ENCODE data around the gene POLR1B.
"Not testable (repeated sequence)": the region's sequence is repeated elsewhere in the genome, so short reads cannot be mapped to it uniquely, and the experiment has no call there.

POLR1B gene

GRCh38 chr2:112541315-112542122 is 746 bp upstream of the POLR1B start:
- no peak for DNase-seq

DNA sequence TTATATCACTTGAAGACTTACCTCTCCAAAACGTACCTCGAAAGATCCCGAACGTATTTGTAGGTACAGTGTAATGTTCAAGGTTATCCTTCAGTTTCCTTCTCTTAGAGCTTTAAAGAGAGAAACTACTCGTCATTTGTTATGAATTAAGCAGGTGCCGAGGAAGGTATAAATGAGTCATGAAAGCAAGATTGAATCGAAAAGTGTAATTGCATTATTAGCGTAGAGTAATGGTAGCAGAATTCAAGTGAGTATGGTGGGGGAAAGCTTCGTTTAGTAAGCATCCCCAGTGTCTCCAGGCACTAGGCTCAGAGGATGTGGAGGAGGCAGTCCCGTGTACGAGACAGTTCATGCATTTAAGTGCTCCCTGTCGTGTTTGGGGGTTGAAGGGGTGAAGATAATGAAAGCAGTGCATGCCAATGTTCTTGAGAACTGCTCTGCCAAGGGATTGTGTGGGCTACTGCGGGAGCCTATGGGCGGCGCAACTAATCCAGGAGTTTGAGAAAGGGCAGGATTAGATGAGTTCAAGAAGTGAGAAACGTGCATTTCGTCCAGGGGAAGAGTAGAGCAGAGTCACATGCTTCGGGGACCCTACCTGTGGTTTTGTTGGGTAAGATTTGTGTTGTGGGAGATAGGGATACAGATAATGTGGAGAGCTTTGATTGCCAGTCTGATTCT is 858 bp downstream of the POLR1B start:
- DNase-seq, result no peak

GRCh38 chr2:112547333-112547732 is 5.1 kb downstream of the POLR1B start:
- DNase-seq, result no peak

GRCh38 chr2:112548980-112549379 is 6.7 kb downstream of the POLR1B start:
- DNase-seq, result no peak

DNA sequence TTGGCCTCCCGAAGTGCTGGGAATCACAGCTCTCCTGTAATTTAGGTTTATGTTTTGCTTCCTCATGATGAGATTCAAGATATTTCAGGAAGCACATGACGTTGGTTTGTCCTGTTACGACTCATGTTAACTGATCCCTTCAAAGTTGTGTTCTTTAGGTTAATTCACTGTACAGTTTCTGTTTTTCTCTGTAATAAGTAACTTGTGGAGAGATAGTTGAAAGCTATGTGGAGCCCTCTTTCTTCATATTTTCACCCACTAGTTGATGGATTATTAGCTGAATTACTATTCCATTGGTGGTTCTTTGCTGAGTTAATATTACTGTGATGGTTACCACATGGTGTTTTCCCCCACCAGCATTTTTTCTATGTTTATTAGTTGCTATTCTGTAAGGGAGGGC is 23.8 kb downstream of the POLR1B start:
- no peak for DNase-seq

GRCh38 chr2:112566508-112566907 is 24.2 kb downstream of the POLR1B start:
- not testable (repeated sequence) for DNase-seq

GRCh38 chr2:112572005-112572404 is 29.7 kb downstream of the POLR1B start:
- no peak for DNase-seq

- DNase-seq, result no peak
These were observed 35.5 kb downstream of the POLR1B start for GRCh38 chr2:112577756-112578155.

DNA sequence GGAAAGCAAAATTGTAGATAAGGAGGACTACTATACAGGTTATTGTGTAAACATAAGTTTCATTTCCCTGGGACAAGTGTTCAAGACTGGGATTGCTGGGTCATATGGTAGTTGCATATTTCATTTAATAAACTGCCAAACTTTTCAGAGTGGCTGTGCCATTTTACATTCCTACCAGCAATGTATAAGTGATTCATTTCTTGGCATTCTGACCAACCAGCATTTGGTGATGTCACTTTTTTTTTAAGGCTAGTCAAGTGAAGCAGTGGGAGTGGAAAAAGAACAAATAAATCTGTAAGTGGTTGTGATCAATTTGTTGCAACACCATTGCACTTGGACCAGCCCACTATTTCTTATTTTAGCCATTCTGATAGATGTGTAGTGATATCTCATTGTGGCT is 37.0 kb downstream of the POLR1B start:
- no peak for DNase-seq

GRCh38 chr2:112580084-112580483 is 37.8 kb downstream of the POLR1B start:
- DNase-seq, result no peak

DNA sequence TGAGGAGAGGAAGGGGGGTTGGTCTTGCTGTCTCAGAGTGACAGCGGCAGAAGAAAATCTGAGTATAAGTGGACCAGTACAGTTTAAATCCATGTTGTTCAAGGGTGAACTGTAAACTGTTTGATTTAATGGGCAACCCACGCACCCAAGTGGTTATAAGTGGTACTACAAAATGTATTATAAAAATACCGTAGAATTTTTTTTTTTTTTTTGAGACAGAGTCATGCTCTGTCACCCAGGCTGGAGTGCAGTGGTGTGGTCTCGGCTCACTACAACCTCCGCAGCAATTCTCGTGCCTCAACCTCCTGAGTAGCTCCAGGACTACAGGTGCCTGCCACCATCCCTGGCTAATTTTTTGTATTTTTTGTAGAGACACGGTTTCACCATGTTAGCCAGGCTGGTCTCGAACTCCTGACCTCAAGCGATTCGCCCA is 40.1 kb downstream of the POLR1B start:
- DNase-seq, result no peak

DNA sequence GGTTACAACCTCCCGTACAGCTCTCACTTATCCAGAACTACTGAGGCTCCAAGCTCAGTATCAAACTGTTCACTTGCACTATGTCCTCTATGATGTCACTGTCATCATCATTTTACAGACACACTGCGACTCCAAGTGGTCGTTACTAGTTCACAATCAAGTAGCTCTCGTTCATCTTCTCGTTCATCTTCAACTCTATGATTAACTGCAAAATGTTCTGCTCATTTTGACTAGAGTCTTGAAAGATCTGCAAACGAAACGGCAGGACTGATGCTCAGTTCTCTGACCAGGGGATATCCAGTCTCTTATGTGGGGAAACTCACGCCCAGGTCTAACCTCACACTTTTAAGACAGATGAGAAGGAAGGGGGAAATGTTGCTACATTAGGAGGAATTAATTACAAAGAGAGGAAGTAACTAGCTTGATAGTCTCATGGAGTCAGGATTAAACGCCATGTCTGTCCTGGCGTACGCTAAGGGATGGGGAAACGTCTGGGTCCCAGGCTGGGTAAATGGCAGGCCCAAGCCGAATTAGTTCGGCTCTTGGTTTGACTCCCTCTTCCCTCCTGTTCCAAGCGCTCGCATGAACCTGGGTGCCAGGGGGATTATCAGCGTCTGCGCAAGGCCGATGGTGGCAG is 41.4 kb downstream of the POLR1B start:
- no peak for DNase-seq

DNA sequence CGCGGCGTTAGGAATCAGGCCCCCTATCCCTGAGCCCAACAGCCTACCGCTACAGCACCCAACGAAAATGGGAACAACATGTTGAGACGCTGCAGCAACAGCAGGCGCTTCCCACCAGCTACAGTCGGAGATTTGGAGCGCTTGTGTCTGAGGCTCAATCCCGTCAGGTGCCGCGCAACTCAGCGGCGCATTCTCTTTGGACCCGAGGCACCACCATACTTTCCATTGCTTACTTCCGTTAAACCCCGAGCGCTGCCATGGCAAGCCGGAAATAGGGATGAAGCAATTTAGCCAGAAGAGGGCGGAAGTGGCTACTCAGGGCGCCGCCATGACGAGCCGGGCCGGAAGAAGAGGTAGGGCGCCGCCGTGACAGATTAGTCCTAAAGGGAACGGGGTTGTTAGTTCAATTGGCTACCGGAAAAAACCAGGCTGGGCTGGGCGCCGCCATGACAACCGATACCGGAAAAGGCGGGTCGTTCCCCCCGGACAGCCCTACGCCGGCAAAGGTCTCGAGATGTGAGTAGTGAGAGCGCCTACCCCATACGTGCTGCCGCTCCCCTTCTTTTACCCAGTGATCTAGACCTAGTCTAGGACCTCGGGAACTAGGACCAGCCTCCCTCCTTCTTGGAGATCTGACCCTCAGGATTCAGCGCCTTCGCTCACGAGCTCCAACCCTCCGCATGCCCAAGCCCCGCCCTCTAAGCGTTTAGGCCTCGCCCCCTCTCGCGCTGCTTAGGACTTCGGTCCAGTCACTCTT is 42.0 kb downstream of the POLR1B start, which contains the start of gene CHCHD5:
CHCHD5 (plus strand) TSS at position 476 of the 757 bp plus-strand sequence; CDS start at position 515, 39 bp downstream.
- peak; percentile 91 for DNase-seq

GRCh38 chr2:112584891-112585250 is 42.6 kb downstream of the POLR1B start:
- no peak for DNase-seq

DNA sequence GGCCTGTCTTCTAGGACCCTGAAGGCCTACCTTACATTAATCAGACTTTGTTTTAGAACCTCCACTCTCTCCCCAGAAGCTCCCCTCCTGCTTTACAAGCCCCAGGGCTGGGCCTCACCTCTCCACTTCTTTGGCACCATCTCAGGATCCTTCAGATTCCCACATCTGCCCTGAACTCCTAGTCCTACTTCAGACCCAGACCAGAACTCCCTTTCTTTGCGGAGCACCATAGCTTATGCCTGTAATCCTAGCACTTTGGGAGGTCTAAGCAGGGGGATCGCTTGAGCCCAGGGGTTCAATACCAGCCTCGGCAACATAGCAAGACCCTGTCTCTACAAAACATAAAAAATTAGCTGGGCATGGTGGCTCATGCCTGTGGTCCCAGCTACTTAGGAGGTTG is 43.1 kb downstream of the POLR1B start:
- no peak for DNase-seq

- DNase-seq, result no peak
These were observed 43.7 kb downstream of the POLR1B start for GRCh38 chr2:112585873-112586464.

- DNase-seq, result no peak
These were observed 46.4 kb downstream of the POLR1B start for GRCh38 chr2:112588611-112589045.

DNA sequence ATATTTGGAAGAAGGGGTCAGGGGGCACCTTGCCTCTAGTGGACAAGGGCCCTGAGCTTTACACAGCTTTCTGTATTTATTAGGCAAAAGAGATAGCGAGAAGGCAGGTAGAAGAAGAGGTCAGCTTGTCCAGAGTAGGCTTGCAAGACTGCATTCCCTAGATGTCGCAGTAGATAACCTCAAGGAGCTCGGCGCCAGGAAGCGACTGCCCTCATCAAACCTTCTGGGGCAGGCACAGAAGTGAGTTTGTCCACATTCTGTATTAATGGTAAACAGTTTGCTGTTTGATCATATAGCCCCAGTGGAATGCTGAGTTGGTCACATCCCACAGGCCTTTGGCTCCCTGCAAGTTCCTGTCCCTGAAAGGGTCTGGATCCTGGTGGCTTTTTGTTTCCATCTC is 49.1 kb downstream of the POLR1B start:
- no peak for DNase-seq

GRCh38 chr2:112593736-112594135 is 51.5 kb downstream of the POLR1B start:
- no peak for DNase-seq

- DNase-seq, result no peak
These were observed 55.5 kb downstream of the POLR1B start for GRCh38 chr2:112597537-112598322.

- no peak for DNase-seq
These were observed 58.4 kb downstream of the POLR1B start for GRCh38 chr2:112600634-112601033.

DNA sequence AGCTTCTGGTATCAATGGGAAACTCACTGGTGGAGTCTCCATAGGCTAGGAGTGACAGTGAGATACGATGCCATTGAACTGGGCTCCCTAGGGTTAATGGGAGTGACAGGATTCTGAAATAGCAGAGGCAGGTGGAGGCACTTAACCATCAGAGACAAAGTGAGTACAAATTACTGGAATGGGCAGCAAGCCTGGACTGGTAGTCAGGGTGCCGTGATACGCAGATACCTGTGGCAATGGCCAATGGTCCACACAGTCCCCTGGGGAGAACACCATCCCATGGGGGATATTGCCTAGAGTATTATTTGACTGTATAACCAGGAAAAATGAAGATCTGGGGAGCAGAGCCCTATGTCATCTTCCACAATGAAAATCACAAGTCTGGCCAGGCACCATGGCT is 59.5 kb downstream of the POLR1B start:
- no peak for DNase-seq

All from activated effector memory CD4-positive, alpha-beta T cell treated with Interleukin-2 at 50 U/mL for 16 hours (primary cell).